ENCODE results near the gene LTBP2.

The LTBP2 gene

GRCh38 chr14:74591394-74591793 is 20.6 kb downstream of the LTBP2 start:
- DNase-seq (ENCODE audit: low spot score), result no peak

- no peak for DNase-seq (ENCODE audit: low spot score)
Observed at GRCh38 chr14:74589291-74589879, 22.7 kb downstream of the LTBP2 start.

- DNase-seq (ENCODE audit: low spot score), result no peak
Observed at GRCh38 chr14:74587363-74587707, 24.7 kb downstream of the LTBP2 start.

GRCh38 chr14:74586681-74587362 is 25.2 kb downstream of the LTBP2 start:
- DNase-seq (ENCODE audit: low spot score), result no peak

GRCh38 chr14:74585406-74586335 is 26.4 kb downstream of the LTBP2 start:
- no peak for DNase-seq (ENCODE audit: low spot score)

GRCh38 chr14:74584951-74585350 is 27.1 kb downstream of the LTBP2 start:
- DNase-seq (ENCODE audit: low spot score), result no peak

GRCh38 chr14:74583689-74584434 is 28.2 kb downstream of the LTBP2 start:
- DNase-seq (ENCODE audit: low spot score), result no peak

GRCh38 chr14:74582910-74583581 is 29.0 kb downstream of the LTBP2 start:
- DNase-seq (ENCODE audit: low spot score), result no peak

GRCh38 chr14:74580275-74580672 is 31.8 kb downstream of the LTBP2 start:
- DNase-seq (ENCODE audit: low spot score), result no peak

GRCh38 chr14:74579447-74580274 is 32.4 kb downstream of the LTBP2 start:
- DNase-seq (ENCODE audit: low spot score), result no peak

GRCh38 chr14:74578479-74578878 is 33.6 kb downstream of the LTBP2 start:
- DNase-seq (ENCODE audit: low spot score), result no peak

GRCh38 chr14:74577948-74578275 is 34.1 kb downstream of the LTBP2 start:
- DNase-seq (ENCODE audit: low spot score), result no peak

- DNase-seq (ENCODE audit: low spot score), result no peak
Observed at GRCh38 chr14:74577247-74577947, 34.6 kb downstream of the LTBP2 start.

- DNase-seq (ENCODE audit: low spot score), result no peak
Observed at GRCh38 chr14:74575936-74576335, 36.1 kb downstream of the LTBP2 start.

- DNase-seq (ENCODE audit: low spot score), result no peak
Observed at GRCh38 chr14:74575507-74575906, 36.5 kb downstream of the LTBP2 start.

GRCh38 chr14:74574706-74575105 is 37.3 kb downstream of the LTBP2 start:
- DNase-seq (ENCODE audit: low spot score), result no peak

GRCh38 chr14:74574090-74574433 is 38.0 kb downstream of the LTBP2 start:
- DNase-seq (ENCODE audit: low spot score), result no peak

GRCh38 chr14:74573421-74574089 is 38.5 kb downstream of the LTBP2 start:
- no peak for DNase-seq (ENCODE audit: low spot score)

- DNase-seq (ENCODE audit: low spot score), result no peak
Observed at GRCh38 chr14:74572726-74573301, 39.2 kb downstream of the LTBP2 start.
